Heart right ventricle (tissue), 16 donors: ENCODE data around the gene HNRNPU. TPM values are rescaled to one million over a fixed set of nuclear protein-coding genes. Genes with fewer than 3 reads are reported as not detected.

ENCODE experiments used
- ATAC-seq, 8 donors: fragments of 200-7000 bp; cut with Tn5 transposase; one replicate each; pipeline ENCODE4 v1.9.1; 2020; ENCODE audit warnings: mild to moderate bottlenecking in 8 of 8, moderate library complexity in 8 of 8, moderate number of reproducible peaks in 1 of 8
- DNase-seq, 2 donors: peaks; one replicate each; pipeline ENCODE4 v3.0.0-alpha.2; 2020
- H3K27ac ChIP-seq, 10 donors: fragments of 200-600 bp; sonication (generic) in 2 of 10; one replicate each; pipeline versions ENCODE4 v1.5.0 to v1.8.0; 2020 to 2022; ENCODE audit warnings: mild to moderate bottlenecking in 3 of 10
- H3K27me3 ChIP-seq, 7 donors: fragments of 200-600 bp; one replicate each; pipeline ENCODE4 v1.8.0; 2021 to 2022; ENCODE audit warnings: mild to moderate bottlenecking in 2 of 7
- H3K36me3 ChIP-seq, 9 donors: fragments of 200-600 bp; sonication (generic) in 1 of 9; one replicate each; pipeline versions ENCODE4 v1.5.0 to v1.8.0; 2020 to 2022; ENCODE audit warnings: mild to moderate bottlenecking in 2 of 9
- H3K4me1 ChIP-seq, 9 donors: fragments of 200-600 bp; sonication (generic) in 1 of 9; one replicate each; pipeline versions ENCODE4 v1.5.0 to v1.8.0; 2020 to 2022; ENCODE audit warnings: mild to moderate bottlenecking in 4 of 9
- H3K4me3 ChIP-seq, 10 donors: fragments of 200-600 bp; sonication (generic) in 2 of 10; one replicate each; pipeline versions ENCODE4 v1.5.0 to v1.8.0; 2020 to 2022; ENCODE audit warnings: mild to moderate bottlenecking in 7 of 10, moderate library complexity in 2 of 10
- H3K9me3 ChIP-seq, 11 donors: fragments of 200-600 bp in 10 of 11; sonication (generic) in 2 of 11; one replicate each; pipeline versions ENCODE4 v1.5.0 to v1.8.0; 2013 to 2022; ENCODE audit warnings: mild to moderate bottlenecking in 2 of 11, control low read depth in 1 of 11, moderate library complexity in 1 of 11
- CTCF ChIP-seq, 9 donors: fragments of 200-600 bp; sonication (generic) in 2 of 9; IDR thresholded peaks; one replicate each; pipeline versions ENCODE4 v1.5.0 to v1.8.0; 2021 to 2022; ENCODE audit warnings: antibody characterized with exemption in 9 of 9, mild to moderate bottlenecking in 5 of 9, moderate library complexity in 1 of 9
- WGBS, 2 donors: extraction: QIAGEN DNeasy Blood & Tissue Kit; methylation state at CpG; one replicate each; pipeline ENCODE4 v1.1.7; 2013; ENCODE audit warnings: inconsistent platforms in 1 of 2; 5-methylcytosine and 5-hydroxymethylcytosine counted together
- intact Hi-C, 10 donors: fragments of 100-400 bp; cut with DNase I; formaldehyde crosslinking; loops; one replicate each; pipeline versions ENCODE4 v1.11.1 to v1.14.2; 2022
- polyA plus RNA-seq, 2 donors: library from polyadenylated mRNA; stranded (reverse); fragments of 200-250 nt; gene quantifications; one replicate each; pipeline ENCODE4 v1.2.3, GENCODE V29; 2013
- total RNA-seq, 10 donors: library from RNA; stranded (reverse); fragmentation: NEBNext Ultra II Directional in 3 of 10; extraction: Animal tissue kit (Norgen Biotek cat#: 25700) in 3 of 10; gene quantifications; one replicate each; pipeline versions ENCODE4 v1.2.1 to v1.2.4, GENCODE V29; 2021 to 2023
- donor health status: Arrhythmogenic right ventricular cardiomyopathy.
- donor health status: ischemic (EF 13 %, LVEDD 7.1; RV severe dilation, severe dysfunction).
- donor health status: healthy with polysubstance abuse.
- donor health status: DM: no; HTN: yes; CAD: no.
- donor health status: DM: no; HTN: no; CAD: no.
- donor health status: ischemic (EF 25% LVEDD 6.9; RV normal size, moderate dysfunction).
- donor health status: ischemic (EF 25% LVEDD 5.7; RV mildly dilated, moderate dysfunction).
- donor health status: healthy.
- donor health status: DM: yes; HTN: yes; CAD: no.
- donor health status: Ischemic cardiomyopathy.
- donor health status: ischemic (EF 35%, LVEDD 5.7; RV mildly dilated, moderate dysfunction).
- donor health status: nonischemic (EF 11% LVEDD 7.7; RV severe dilation, severe dysfunction).
- donor health status: DM: yes; HTN: yes; CAD: no.
- donor health status: PGD.
- donor health status: ischemic (EF 29% LVEDD 5.4; RV normal size, mild dysfunction).
- donor health status: nonischemic (EF 23%, LVEDD 6.1; RV moderate dilation, normal function).

Gene HNRNPU
- total and polyA plus RNA-seq, 12 donors, result 91.0 to 200 (median 171) TPM

GRCh38 chr1:244869950-244870349 is 5.6 kb upstream of the HNRNPU start:
- no peak for DNase-seq
- Histone ChIP-seq H3K36me3 (no peaks in the 10 kb centered on the region), H3K9me3 (no peaks in the 10 kb centered on the region), H3K4me3 (no peak overlapping the region), H3K27ac (no peak overlapping the region), H3K27me3 (no peaks in the 10 kb centered on the region), H3K4me1 (peaks cover 5 to 21% (median 15%) of the 10 kb centered on the region in 9 donors)
- ATAC-seq, result no peak
- WGBS, 2 donors, result 94% methylated on average over 4 of the region's 4 CpGs
- intact Hi-C loops, result loop anchor here in 5 of 10 donors (5.0 to 10.0 kb wide), 5 partner anchors 95 to 215 kb away; partner anchors contain the start of gene DESI2 (in 1 of the 5)
- TF ChIP-seq CTCF (IDR thresholded peaks at IDR 0.05), result no peak

DNA sequence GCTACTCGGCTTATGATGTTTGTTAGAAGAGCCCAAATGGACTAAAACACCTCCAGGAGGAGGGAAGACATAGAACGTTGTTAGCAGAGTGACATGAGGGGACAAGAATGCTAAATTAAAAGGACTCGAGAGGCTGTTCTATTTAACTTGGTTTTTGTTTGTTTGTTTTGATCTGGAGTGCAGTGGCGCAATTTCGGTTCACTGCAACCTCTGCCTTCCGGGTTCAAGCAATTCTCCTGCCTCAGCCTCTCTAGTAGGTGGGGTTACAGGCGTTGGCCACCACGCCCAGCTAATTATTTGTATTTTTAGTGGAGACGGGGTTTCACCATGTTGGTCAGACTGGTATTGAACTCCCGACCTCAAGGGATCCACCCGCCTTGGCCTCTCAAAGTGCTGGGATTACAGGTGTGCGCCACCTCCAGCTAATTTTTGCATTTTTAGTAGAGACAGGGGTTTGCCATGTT is 5.1 kb upstream of the HNRNPU start:
- Histone ChIP-seq H3K4me3 (no peak overlapping the region), H3K4me1 (peaks cover 5 to 23% (median 15%) of the 10 kb centered on the region in 9 donors), H3K27me3 (no peaks in the 10 kb centered on the region), H3K9me3 (no peaks in the 10 kb centered on the region), H3K36me3 (no peaks in the 10 kb centered on the region), H3K27ac (no peak overlapping the region)
- intact Hi-C loops, result loop anchor here in 5 of 10 donors (5.0 to 10.0 kb wide), 5 partner anchors 95 to 215 kb away; partner anchors contain the start of gene DESI2 (in 1 of the 5)
- ATAC-seq (no peak), DNase-seq (no peak)
- TF ChIP-seq CTCF (IDR thresholded peaks at IDR 0.05), result no peak
- 95 to 98% methylated on average over 12 of the region's 12 CpGs for WGBS, 2 donors

GRCh38 chr1:244868484-244869363 is 4.4 kb upstream of the HNRNPU start:
- DNase-seq, result no peak
- Histone ChIP-seq H3K4me1 (peaks cover 5 to 23% (median 15%) of the 10 kb centered on the region in 9 donors), H3K9me3 (no peaks in the 10 kb centered on the region), H3K27ac (no peak overlapping the region), H3K36me3 (peaks cover 0 to 4% (median 0%) of the 10 kb centered on the region in 9 donors), H3K27me3 (no peaks in the 10 kb centered on the region), H3K4me3 (no peak overlapping the region)
- ATAC-seq, result no peak
- TF ChIP-seq CTCF (IDR thresholded peaks at IDR 0.05), result no peak
- 96% methylated on average over 23 of the region's 23 CpGs for WGBS, 2 donors
- intact Hi-C loops, result loop anchor here in 5 of 10 donors (5.0 to 10.0 kb wide), 5 partner anchors 96 to 214 kb away; partner anchors contain the start of gene DESI2 (in 1 of the 5)

DNA sequence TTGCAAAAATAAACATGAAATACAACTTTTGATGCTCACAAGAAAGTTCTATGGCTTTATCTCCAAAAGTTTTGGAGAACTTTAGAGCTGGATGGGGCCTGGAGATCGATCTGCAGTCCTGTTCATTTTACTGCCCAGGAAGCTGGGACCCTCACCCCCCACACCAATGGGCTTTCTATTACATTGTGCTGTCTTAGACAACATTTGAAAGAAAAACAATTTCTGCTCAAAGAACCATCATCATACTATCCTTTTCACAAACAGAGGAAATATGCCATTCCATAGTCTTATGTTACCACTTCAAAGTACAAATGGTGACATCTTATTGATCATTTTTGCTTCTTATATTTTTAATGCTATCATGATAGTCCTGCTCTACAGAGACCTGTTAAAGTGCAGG is 2.0 kb upstream of the HNRNPU start:
- peaks cover 5 to 31% (median 22%) of the 10 kb centered on the region in 9 donors for H3K4me1 ChIP-seq
- peaks cover 0 to 12% (median 4%) of the 10 kb centered on the region in 9 donors for H3K36me3 ChIP-seq
- DNase-seq, result no peak
- TF ChIP-seq CTCF (IDR thresholded peaks at IDR 0.05), result no peak
- WGBS, 2 donors, result 83 to 91% methylated on average over 1 of the region's 1 CpG
- no peaks in the 10 kb centered on the region for H3K27me3 ChIP-seq
- no peaks in the 10 kb centered on the region for H3K9me3 ChIP-seq
- H3K27ac ChIP-seq, result peak overlapping the region in 9 of 10 donors; percentile 44 to 100 (median 100)
- intact Hi-C loops, result loop anchor here in 5 of 10 donors (5.0 to 10.0 kb wide), 5 partner anchors 98 to 212 kb away; partner anchors contain the start of gene DESI2 (in 1 of the 5)
- no peak for ATAC-seq
- H3K4me3 ChIP-seq, result no peak overlapping the region
